Measurements from ENCODE around the gene MYO18A.

DNA sequence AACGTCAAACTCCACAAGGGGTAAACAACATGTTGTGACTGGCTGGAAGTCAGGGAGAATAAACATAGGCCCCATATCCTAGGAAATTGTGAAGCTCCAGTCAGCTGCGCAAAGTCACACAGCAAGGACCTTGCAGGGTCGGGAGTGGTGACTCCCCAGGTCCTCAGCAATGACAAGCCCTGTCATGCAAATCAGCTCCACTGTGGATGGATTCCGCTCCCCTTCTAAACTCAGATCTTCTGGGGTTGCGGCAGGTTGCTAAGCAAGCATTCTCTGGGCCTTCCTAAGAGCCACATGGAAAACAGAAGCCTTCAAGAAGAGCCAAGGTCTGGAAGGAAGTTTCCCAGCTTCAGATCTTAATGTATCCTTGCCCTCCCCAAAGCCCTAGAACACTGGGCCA, 28.9 kb upstream of the MYO18A start:
- TF ChIP-seq, protein P1, sequence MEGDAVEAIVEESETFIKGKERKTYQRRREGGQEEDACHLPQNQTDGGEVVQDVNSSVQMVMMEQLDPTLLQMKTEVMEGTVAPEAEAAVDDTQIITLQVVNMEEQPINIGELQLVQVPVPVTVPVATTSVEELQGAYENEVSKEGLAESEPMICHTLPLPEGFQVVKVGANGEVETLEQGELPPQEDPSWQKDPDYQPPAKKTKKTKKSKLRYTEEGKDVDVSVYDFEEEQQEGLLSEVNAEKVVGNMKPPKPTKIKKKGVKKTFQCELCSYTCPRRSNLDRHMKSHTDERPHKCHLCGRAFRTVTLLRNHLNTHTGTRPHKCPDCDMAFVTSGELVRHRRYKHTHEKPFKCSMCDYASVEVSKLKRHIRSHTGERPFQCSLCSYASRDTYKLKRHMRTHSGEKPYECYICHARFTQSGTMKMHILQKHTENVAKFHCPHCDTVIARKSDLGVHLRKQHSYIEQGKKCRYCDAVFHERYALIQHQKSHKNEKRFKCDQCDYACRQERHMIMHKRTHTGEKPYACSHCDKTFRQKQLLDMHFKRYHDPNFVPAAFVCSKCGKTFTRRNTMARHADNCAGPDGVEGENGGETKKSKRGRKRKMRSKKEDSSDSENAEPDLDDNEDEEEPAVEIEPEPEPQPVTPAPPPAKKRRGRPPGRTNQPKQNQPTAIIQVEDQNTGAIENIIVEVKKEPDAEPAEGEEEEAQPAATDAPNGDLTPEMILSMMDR (IDR thresholded peaks at IDR 0.05) = no peak
- no peak for TF ChIP-seq POLR2A (IDR thresholded peaks at IDR 0.05)
